Stimulated activated naive CD4-positive, alpha-beta T cell (primary cell): ENCODE data around the gene ZNRF4.
"Not testable (repeated sequence)": the region's sequence is repeated elsewhere in the genome, so short reads cannot be mapped to it uniquely, and the experiment has no call there.

Experiments used
- DNase-seq, 6 experiments: peaks; one replicate each; lab custom pipeline; 2025; lab: John Stamatoyannopoulos, UW

Gene ZNRF4

DNA sequence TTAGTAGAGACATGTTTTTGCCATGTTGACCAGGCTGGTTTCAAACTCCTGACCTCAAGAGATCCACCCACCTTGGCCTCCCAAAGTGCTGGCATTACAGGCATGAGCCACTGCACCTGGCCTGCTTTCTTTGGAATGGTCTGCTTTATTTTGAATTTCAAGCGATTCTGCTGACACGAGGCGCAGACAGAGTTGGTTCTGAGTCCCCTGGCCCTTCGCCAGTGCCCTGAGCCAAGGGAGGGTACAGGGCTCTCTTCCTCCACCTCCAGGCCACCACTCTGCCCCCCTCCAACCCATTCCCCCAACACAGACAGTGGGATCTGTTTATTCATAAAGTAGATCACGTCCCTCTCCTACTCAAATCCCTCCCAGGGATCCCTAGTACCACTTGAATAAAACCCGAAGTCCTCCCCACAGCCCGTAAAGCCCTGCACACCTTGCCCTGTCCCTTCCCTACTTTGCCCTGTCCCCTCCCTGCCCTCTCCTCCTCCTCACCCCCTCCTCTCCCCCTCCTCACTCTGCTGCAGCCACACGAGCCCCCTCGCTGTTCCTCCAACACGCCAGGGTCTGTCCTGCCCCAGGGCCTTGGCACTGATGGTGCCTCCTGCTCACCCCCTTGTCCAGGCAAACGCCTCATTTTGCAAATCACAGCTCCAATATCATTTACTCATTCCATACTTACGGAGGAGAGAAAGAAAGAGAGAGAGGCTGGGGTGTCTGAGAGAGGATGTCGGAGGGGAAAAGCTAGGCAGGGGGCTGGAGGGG, 22.4 kb downstream of the ZNRF4 start:
- no peak for DNase-seq

DNA sequence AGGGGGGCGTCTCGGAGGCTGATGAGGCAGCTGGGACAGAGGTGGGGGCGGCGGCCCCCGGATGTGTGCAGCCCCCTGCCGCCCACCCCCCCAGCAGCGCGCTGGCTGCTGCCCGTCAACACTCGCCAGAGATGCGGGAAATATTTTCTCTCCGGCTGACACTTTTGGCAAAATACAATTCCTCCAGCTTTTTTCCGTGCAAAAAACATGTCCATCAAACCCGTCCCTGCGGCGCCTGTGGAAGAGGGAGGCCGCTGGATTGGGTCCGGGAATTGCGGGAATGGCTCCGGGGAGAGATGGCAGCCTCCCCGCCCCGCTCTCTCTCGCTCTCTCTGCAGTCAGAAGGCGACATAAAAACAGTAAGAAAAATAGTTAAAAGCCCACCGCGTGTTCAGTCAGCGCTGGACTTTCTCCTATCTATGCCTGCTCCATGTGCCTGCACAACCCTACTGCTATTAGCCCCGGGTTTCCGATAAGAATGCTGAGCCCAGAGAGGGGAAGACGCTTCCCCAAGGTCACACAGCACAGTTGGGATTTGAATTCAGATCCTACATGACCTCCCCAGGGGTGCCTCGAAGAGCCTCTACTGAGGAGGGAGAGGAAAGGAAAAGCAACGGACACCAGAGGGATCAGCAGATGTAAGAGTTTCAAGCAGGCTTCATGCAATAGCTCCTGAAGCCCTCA, 23.2 kb downstream of the ZNRF4 start:
- no peak for DNase-seq

DNA sequence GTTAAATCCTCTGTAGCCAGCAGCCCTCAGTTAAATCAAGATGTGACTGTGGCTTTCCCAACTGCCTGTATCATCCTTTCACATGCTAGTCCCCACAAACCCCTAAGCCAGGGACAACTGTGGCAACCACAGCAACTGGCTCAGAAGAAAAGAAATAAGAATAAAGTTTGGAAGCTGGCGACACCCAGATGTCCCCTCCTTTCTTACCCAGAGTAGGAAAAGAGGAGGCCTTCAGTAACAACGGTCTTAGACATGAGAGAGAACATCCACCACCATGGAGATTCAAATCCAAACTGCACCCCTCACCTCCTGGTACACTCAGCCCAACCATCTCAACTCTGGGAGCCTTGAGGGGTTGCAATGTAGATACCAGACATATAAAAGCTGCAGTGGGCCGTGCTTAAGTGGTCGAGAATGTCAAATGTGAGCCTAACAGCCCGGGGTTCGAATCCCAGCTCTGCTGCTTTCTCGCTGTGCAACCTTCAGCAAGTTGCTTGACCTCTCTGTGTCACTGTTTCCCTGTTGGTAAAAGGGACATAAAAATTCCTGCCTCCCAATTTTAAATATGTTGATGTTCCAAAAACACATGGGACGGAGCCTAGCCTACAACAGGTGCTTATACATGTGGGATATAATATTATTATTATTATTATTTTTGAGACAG, 23.8 kb downstream of the ZNRF4 start:
- DNase-seq = no peak

- no peak for DNase-seq
Observed at GRCh38 chr19:5479958-5480357, 24.7 kb downstream of the ZNRF4 start.

DNA sequence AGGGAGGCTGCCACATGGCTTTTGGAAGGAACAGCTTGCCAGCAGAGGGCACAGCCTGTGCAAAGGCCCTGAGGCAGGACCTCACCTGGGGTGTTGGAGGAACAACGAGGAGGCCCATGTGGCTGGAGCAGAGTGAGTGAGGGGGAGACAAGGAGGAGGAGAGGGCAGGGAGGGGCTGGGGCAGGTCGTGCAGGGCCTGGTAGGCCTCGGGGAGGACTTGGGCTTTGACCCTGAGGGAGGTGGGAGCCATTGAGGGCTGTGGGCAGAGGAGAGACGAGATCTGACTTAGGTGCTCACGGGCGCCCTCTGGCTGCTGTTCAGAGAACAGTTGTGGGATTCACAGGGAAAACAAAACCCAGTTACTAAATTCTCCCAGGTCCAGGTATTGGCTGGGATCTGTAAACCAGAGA, 25.2 kb downstream of the ZNRF4 start:
- DNase-seq = peak in 3 of 6 experiments; percentile 3 to 7 (median 5)

- DNase-seq = no peak
Observed at GRCh38 chr19:5481957-5482356, 26.7 kb downstream of the ZNRF4 start.

DNA sequence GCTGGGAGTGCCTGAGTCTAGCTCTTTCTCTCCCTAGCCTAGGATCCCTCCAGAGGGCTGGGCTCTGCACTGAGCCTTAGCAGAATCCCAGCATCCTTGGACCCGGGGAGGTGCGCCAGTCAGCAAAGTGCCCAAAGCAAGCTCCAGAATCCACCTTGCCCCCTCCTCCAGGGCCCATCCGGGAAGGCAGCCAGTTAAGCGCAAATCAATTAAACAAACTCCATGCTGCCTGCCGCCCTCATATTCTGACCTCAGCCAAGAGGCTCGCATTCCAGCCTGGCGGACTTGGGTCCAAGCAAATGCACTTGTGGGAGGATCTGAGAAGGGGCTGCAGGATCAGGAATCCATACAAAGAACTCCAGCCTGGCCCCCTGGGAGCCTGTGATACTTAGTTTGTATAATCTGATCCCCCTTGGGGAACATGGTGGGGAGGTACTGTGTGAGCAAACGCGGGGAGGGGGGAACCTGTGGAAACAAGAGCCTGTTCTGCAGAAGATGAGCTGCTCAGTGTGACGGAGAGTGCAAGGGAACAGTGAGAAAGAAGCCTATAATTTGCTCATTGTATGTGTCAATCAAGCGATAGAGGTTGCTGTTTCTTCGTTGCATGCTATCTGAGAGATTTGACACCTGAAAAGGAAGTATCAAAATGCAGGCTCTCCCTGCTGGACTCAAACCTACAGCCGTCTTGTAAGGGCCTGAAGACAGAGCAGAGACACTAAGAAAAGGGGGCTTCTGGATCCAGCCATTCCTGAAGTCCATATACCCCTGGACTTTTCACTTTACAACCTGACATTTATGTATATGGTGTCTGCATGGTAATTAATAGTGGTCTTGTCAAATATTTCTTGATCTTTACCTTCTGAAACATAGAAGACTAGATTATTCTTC, 29.4 kb downstream of the ZNRF4 start:
- DNase-seq = no peak

DNA sequence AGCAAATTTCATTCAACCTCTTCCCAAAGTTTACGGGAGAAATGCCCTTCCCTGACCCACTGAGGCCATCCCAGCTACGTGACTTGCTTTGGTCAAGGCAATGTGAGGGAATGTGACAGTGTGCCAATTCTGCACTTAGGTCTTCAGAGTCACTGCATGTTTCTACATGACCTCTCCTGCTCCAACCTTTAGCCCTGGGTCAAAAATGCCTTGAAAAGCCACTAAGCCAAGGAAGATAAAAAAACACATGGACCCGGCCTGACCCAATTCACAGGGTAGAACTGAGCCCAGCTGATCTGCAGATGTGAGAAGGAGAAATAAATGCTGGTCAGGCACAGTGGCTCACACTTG, 30.0 kb downstream of the ZNRF4 start:
- DNase-seq = no peak

DNA sequence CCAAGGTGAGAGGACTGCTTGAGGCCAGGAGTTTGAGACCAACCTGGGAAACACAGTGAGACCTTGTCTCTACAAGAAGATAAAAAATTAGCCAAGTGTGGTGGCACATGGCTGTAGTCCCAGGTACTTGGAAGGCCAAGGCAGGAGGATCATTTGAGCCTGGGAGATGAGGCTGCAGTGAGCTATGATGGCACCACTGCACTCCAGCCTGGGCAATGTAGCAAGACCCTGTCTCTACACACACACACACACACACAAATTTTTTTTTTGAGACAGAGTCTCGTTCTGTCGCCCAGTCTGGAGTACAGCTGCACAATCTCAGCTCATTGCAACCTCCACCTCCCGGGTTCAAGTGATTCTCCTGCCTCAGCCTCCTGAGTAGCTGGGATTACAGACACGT, 30.4 kb downstream of the ZNRF4 start:
- DNase-seq = not testable (repeated sequence)

- DNase-seq = no peak
Observed at GRCh38 chr19:5487222-5487621, 32.0 kb downstream of the ZNRF4 start.

DNA sequence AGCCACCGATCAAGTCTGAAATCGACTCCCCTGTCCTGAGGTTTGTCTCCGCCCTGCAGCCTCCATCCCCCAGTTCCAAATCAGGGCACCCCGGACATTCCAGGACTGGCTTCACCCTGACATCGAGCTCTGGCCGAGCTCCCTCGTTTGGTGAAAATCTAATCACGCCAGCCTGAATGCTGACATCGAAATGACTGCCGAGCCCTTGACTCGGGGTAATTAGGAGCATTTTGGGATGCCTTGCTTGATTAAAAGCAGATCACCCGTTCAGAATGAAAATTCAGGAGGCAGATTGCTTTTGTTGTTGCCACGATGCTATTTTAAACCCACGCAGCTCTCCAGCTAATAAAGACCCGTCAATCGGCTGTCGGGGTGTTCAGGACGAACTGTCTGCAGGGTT, 34.3 kb downstream of the ZNRF4 start:
- no peak for DNase-seq

- no peak for DNase-seq
Observed at GRCh38 chr19:5491565-5491964, 36.3 kb downstream of the ZNRF4 start.

DNA sequence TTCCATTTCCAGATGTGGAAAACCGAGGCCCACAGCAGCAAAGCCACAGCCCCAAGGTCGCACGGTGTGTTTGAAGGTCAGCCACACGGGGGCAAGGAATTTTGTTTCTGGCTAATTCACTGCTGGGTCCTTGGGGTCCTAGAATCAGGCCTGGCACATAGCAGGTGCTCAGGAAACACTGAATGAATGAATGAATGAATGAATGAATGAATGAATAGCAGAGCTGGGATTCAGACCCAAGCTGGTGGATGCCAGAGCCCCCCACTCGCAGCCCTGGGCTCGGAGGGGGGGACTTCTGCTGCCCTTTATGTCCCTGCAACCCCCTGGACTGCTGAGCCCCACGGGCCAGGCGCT, 37.0 kb downstream of the ZNRF4 start:
- no peak for DNase-seq

- DNase-seq = no peak
Observed at GRCh38 chr19:5492635-5493409, 37.6 kb downstream of the ZNRF4 start.

DNA sequence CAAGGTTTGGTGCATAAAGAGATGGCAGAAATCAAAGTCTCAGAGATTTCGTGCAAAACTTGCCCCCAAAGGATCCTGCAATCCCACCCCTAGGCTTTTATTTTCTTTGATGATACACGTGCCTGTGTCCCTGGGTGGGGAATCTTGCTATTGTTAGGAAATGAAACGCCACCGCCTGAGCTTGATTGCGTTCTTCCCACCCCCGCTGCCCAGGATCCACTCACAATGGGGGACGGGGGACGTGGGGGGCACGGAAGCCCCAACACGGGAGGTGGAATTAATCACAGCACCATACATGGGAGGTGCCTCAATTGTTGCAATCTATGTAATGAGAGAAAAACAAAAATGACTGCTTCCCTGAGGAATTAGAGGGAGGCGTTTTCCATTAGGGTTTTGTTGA, 39.6 kb downstream of the ZNRF4 start:
- no peak for DNase-seq

GRCh38 chr19:5495792-5496191, 40.6 kb downstream of the ZNRF4 start:
- no peak for DNase-seq

DNA sequence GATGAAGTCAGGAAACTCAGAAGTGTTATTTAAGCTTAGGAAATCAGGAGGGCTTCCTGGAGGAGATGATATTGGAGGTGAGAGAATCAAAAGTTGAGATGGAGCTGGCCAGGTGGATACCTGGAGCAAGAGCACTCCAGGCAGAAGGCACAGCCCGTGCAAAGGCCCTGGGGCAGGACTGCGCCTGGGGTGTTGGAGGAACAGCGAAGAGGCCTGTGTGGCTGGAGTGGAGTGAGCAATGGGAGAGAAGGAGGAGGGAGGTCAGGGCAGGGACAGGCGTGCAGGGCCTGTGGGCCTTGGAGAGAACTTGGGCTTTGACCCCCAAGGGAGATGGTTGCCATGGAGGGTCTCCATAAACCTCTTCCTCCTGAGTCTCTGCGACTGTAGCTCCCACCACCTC, 42.1 kb downstream of the ZNRF4 start:
- no peak for DNase-seq

DNA sequence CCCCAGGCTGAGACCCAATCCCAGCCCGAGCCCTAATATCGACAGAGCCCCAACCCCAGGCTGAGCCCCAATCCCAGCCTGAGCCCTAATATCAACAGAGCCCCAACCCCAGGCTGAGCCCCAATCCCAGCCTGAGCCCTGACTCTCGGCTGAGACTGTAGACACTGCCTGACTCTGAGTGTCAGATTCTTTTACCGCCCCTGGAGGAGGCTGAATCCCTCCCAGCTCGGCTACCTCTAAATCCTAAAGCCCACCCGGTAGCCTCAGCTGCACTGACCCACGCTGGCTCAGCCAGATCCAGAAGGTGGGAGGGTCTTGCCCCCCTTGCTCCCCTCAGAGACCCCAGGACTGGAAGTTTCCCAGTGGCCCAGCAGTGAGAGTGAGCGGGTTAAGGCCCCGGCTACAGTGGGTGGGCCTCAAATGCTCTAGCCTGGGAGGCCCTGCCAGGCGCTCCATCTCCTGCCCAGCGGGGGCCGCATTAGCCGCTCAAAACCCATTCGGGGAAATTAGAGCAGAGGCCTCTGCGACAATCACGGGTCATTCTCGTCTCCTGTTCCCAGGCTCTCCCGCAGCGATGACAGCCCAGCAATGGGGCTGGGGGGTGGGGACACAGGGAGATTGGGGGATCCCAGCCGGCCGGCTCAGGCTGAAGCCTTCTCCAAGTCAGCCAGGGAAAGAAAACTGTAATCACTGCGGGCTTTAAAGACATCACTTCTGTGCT, 43.8 kb downstream of the ZNRF4 start:
- no peak for DNase-seq

DNA sequence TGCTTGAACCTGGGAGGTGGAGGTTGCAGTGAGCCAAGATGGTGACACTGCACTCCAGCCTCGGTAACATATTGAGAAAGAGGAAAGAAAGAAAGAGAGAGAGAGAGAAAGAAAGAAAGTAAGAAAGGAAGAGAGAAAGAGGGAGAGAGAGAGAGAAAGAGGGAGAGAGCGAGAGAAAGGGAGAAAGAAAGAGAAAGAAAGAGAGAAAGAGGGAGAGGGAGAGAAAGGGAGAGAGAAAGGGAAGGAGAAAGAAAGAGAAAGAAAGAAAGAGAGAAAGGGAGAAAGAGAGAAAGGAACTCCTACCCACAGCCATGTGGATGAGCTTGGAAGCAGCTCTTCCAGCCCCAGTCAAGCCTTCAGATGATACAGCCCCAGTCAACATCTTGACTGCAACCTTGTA, 46.7 kb downstream of the ZNRF4 start:
- no peak for DNase-seq

DNA sequence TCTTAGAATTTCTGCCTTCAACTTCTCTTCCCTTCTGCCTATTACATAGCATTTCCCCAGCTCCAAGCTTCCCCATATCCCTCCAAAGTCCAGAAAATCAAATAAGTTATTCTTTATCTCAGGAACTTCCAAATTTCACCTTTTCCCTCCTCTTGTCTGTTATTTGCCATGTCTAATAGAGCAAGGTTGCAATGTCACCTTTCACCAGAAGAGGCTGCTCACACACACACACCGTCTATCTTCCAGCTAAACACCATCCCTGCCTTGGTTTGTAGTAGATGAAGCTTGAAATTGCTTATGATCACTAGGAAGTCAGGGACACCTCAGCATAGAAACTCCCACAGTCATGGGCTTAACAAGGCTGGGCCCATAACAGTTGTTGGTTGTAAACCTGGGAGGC, 48.4 kb downstream of the ZNRF4 start:
- DNase-seq = no peak

- no peak for DNase-seq
Observed at GRCh38 chr19:5504114-5504513, 48.9 kb downstream of the ZNRF4 start.
